Measurements from ENCODE around the gene SNX11.
A peak's percentile ranks its signal among the peaks of the same experiment; 100 is the strongest.

The SNX11 gene

GRCh38 chr17:48148854-48149786, 41.6 kb downstream of the SNX11 start (continued):
- TF ChIP-seq ZIC2 (tag by site-specific recombination; IDR thresholded peaks at IDR 0.05) (peak; percentile 93), BCL6B (tag by site-specific recombination; IDR thresholded peaks at IDR 0.05) (no peak), ZNF530 (tag by site-specific recombination; IDR thresholded peaks at IDR 0.05; ENCODE audit: low read depth) (no peak), ZBTB17 (tag by site-specific recombination; IDR thresholded peaks at IDR 0.05) (peak; percentile 83), ZNF843 (tag by site-specific recombination; IDR thresholded peaks at IDR 0.05) (peak; percentile 63), SETDB1 (IDR thresholded peaks at IDR 0.05; ENCODE audit: insufficient read length, low read length) (no peak), GLIS2 (tag by site-specific recombination; IDR thresholded peaks at IDR 0.05) (peak; percentile 69; the same call in 1 of the 2 replicates), IKZF3 (tag by site-specific recombination; IDR thresholded peaks at IDR 0.05) (peak; percentile 69), ZEB2 (tag by site-specific recombination; IDR thresholded peaks at IDR 0.05) (peak; percentile 80), ZNF175 (tag by site-specific recombination; IDR thresholded peaks at IDR 0.05) (no peak), ZNF747 (tag by site-specific recombination; IDR thresholded peaks at IDR 0.05) (no peak), ZNF501 (tag by site-specific recombination; IDR thresholded peaks at IDR 0.05) (no peak), ZNF660 (tag by site-specific recombination; IDR thresholded peaks at IDR 0.05) (0 out of 2 replicates have a peak, but pooled peaks have one; percentile 16), PRDM6 (tag by site-specific recombination; IDR thresholded peaks at IDR 0.05) (peak; percentile 72), ZNF394 (tag by site-specific recombination; IDR thresholded peaks at IDR 0.05; ENCODE audit: borderline replicate concordance) (no peak), ZBTB48 (tag by site-specific recombination; IDR thresholded peaks at IDR 0.05) (peak; percentile 53; the same call in 1 of the 2 replicates), ZNF335 (tag by site-specific recombination; conservative IDR thresholded peaks at IDR 0.05) (peak; percentile 68), ZNF76 (tag by site-specific recombination; IDR thresholded peaks at IDR 0.05; ENCODE audit: borderline replicate concordance, low read depth) (no peak), SALL2 (tag by site-specific recombination; IDR thresholded peaks at IDR 0.05; ENCODE audit: borderline replicate concordance) (no peak), ZNF37A (tag by site-specific recombination; IDR thresholded peaks at IDR 0.05) (no peak), ZNF561 (tag by site-specific recombination; IDR thresholded peaks at IDR 0.05; ENCODE audit: borderline replicate concordance) (peak; percentile 41; the same call in 1 of the 2 replicates), HOXA7 (CRISPR knock-in tag; IDR thresholded peaks at IDR 0.05; ENCODE audit: borderline replicate concordance) (no peak), ZNF24 (tag by site-specific recombination; IDR thresholded peaks at IDR 0.05) (peak; percentile 94; the same call in 1 of the 2 replicates), HOXD13 (CRISPR knock-in tag; IDR thresholded peaks at IDR 0.05; ENCODE audit: borderline replicate concordance) (no peak), OSR2 (tag by site-specific recombination; IDR thresholded peaks at IDR 0.05) (peak; percentile 57; the same call in 1 of the 2 replicates), FEZF1 (tag by site-specific recombination; IDR thresholded peaks at IDR 0.05) (peak; percentile 89)
- TF ChIP-seq, protein P1, sequence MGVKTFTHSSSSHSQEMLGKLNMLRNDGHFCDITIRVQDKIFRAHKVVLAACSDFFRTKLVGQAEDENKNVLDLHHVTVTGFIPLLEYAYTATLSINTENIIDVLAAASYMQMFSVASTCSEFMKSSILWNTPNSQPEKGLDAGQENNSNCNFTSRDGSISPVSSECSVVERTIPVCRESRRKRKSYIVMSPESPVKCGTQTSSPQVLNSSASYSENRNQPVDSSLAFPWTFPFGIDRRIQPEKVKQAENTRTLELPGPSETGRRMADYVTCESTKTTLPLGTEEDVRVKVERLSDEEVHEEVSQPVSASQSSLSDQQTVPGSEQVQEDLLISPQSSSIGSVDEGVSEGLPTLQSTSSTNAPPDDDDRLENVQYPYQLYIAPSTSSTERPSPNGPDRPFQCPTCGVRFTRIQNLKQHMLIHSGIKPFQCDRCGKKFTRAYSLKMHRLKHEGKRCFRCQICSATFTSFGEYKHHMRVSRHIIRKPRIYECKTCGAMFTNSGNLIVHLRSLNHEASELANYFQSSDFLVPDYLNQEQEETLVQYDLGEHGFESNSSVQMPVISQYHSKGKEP (tag by site-specific recombination; IDR thresholded peaks at IDR 0.05): peak; percentile 60
- TF ChIP-seq, protein P2, sequence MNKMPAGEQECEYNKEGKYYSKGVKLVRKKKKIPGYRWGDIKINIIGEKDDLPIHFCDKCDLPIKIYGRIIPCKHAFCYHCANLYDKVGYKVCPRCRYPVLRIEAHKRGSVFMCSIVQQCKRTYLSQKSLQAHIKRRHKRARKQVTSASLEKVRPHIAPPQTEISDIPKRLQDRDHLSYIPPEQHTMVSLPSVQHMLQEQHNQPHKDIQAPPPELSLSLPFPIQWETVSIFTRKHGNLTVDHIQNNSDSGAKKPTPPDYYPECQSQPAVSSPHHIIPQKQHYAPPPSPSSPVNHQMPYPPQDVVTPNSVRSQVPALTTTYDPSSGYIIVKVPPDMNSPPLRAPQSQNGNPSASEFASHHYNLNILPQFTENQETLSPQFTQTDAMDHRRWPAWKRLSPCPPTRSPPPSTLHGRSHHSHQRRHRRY (tag by site-specific recombination; IDR thresholded peaks at IDR 0.05): no peak
- TF ChIP-seq, protein P3, sequence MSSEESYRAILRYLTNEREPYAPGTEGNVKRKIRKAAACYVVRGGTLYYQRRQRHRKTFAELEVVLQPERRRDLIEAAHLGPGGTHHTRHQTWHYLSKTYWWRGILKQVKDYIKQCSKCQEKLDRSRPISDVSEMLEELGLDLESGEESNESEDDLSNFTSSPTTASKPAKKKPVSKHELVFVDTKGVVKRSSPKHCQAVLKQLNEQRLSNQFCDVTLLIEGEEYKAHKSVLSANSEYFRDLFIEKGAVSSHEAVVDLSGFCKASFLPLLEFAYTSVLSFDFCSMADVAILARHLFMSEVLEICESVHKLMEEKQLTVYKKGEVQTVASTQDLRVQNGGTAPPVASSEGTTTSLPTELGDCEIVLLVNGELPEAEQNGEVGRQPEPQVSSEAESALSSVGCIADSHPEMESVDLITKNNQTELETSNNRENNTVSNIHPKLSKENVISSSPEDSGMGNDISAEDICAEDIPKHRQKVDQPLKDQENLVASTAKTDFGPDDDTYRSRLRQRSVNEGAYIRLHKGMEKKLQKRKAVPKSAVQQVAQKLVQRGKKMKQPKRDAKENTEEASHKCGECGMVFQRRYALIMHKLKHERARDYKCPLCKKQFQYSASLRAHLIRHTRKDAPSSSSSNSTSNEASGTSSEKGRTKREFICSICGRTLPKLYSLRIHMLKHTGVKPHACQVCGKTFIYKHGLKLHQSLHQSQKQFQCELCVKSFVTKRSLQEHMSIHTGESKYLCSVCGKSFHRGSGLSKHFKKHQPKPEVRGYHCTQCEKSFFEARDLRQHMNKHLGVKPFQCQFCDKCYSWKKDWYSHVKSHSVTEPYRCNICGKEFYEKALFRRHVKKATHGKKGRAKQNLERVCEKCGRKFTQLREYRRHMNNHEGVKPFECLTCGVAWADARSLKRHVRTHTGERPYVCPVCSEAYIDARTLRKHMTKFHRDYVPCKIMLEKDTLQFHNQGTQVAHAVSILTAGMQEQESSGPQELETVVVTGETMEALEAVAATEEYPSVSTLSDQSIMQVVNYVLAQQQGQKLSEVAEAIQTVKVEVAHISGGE (tag by site-specific recombination; conservative IDR thresholded peaks at IDR 0.05; ENCODE audit: low read depth): 0 out of 2 replicates have a peak, but pooled peaks have one; percentile 12
- TF ChIP-seq, protein P4, sequence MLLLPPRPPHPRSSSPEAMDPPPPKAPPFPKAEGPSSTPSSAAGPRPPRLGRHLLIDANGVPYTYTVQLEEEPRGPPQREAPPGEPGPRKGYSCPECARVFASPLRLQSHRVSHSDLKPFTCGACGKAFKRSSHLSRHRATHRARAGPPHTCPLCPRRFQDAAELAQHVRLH (tag by site-specific recombination; IDR thresholded peaks at IDR 0.05): 0 out of 2 replicates have a peak, but pooled peaks have one; percentile 57
